ENCODE results near the gene ATG4D. TPM values are rescaled to one million over a fixed set of nuclear protein-coding genes. Genes with fewer than 3 reads are reported as not detected.
A peak's percentile ranks its signal among the peaks of the same experiment; 100 is the strongest.

Gene ATG4D
- total and polyA plus RNA-seq, 10 of the 15 experiments (the other 5 are each of a cell fraction or from before 2014, with no cell fraction given), result 0.39 to 28.7 (median 13.4) TPM

- ChIA-PET POLR2A (interaction anchor here (0.6 to 1.6 kb wide), 3 partner anchors 10 to 374 kb away, joined by 4 to 5 read pairs (median 4); no protein-coding TSS in a partner anchor), CTCF (interaction anchor here (0.6 to 2.1 kb wide), 8 partner anchors 11 to 43 kb away, joined by 3 to 6 read pairs (median 4); partner anchors contain the start of gene KRI1), SMC1A (ENCODE audit: uncharacterized antibody, unreplicated experiment) (interaction anchor here (0.6 to 1.1 kb wide), 4 partner anchors 28 to 106 kb away, joined by 3 to 5 read pairs (median 4); no protein-coding TSS in a partner anchor), RAD21 (ENCODE audit: unreplicated experiment) (interaction anchor here (1.3 to 2.0 kb wide), 3 partner anchors 10 to 15 kb away, joined by 4 to 5 read pairs (median 5); no protein-coding TSS in a partner anchor)
- Histone ChIP-seq H3K4me1 (ENCODE audit: control insufficient read depth, insufficient read depth, low read length) (peaks cover 46% of the 10 kb centered on the region), H4K20me1 (ENCODE audit: control insufficient read depth, insufficient read depth) (no peaks in the 10 kb centered on the region), H3K27ac (ENCODE audit: control insufficient read depth, insufficient read depth) (peak overlapping the region; percentile 65; the same call in 1 of the 2 replicates), H3K9ac (ENCODE audit: control insufficient read depth, insufficient read depth, low read length) (no peak overlapping the region), H3K27me3 (replicated peaks in 1 of 2; ENCODE audit: control insufficient read depth in 2 of 2, insufficient read depth in 2 of 2, low read length in 1 of 2) (no peaks in the 10 kb centered on the region), H3K36me3 (ENCODE audit: control insufficient read depth in 2 of 2, insufficient read depth in 2 of 2, low read length in 1 of 2) (peaks cover 26% of the 10 kb centered on the region in 2 experiments), H2AFZ (ENCODE audit: control insufficient read depth, low read depth, low read length) (no peak overlapping the region), H3K4me2 (ENCODE audit: control insufficient read depth, insufficient read depth) (peak overlapping the region; percentile 38; the same call in 1 of the 2 replicates), H3K79me2 (ENCODE audit: control insufficient read depth, insufficient read depth, low read length) (no peaks in the 10 kb centered on the region; the same call in 1 of the 2 replicates), H3K4me3 (no peak overlapping the region), H3K9me3 (replicated peaks; ENCODE audit: control insufficient read depth, insufficient read depth, low read length) (no peaks in the 10 kb centered on the region; the same call in 2 of the 3 replicates)
- BruUV-seq (replicated peaks), result no TSS peak
- in situ Hi-C loops (cut with MboI) (no loop called here), intact Hi-C loops (cut with micrococcal nuclease; ENCODE audit: unreplicated experiment) (no loop called here)
- DNase-seq (ENCODE audit: low read depth, low spot score) (no peak), ATAC-seq (peak; percentile 31; the same call in 2 of the 3 replicates), FAIRE-seq (peak; percentile 54)
- 93% methylated on average over 12 of the region's 12 CpGs for WGBS (ENCODE audit: insufficient coverage, insufficient replicate concordance, low lambda C conversion rate, missing lambda C conversion rate)
- TF ChIP-seq RB1 (IDR thresholded peaks at IDR 0.05; ENCODE audit: borderline replicate concordance) (no peak), MLLT1 (IDR thresholded peaks at IDR 0.05) (no peak), RAD51 (IDR thresholded peaks at IDR 0.05) (no peak), ZNF274 (IDR thresholded peaks at IDR 0.05; ENCODE audit: insufficient read depth, insufficient read length) (no peak), WRNIP1 (IDR thresholded peaks at IDR 0.05; ENCODE audit: borderline replicate concordance, low read depth, low read length) (no peak), POU2F2 (IDR thresholded peaks at IDR 0.05; ENCODE audit: borderline replicate concordance, low read depth, low read length) (0 out of 3 replicates have a peak, but pooled peaks have one; percentile 50), IKZF1 (conservative IDR thresholded peaks at IDR 0.05) (no peak), ZNF217 (IDR thresholded peaks at IDR 0.05) (no peak), HSF1 (IDR thresholded peaks at IDR 0.05; ENCODE audit: low read depth, low read length) (no peak), KAT2A (conservative IDR thresholded peaks at IDR 0.05; ENCODE audit: control insufficient read depth, low read depth, low read length) (no peak), CHD4 (IDR thresholded peaks at IDR 0.05) (no peak), CBX5 (IDR thresholded peaks at IDR 0.05; ENCODE audit: low read depth) (no peak), ETV6 (conservative IDR thresholded peaks at IDR 0.05 in 1 of 2, IDR thresholded peaks at IDR 0.05 in 1 of 2; ENCODE audit: borderline replicate concordance in 1 of 2, low read depth in 1 of 2) (no peak), POLR2AphosphoS2 (IDR thresholded peaks at IDR 0.05; ENCODE audit: low read depth, low read length) (no peak), KLF5 (IDR thresholded peaks at IDR 0.05; ENCODE audit: partially characterized antibody) (no peak), ZNF592 (IDR thresholded peaks at IDR 0.05) (no peak), BCL11A (IDR thresholded peaks at IDR 0.05; ENCODE audit: low read depth, low read length) (no peak), ATF7 (IDR thresholded peaks at IDR 0.05; ENCODE audit: low read depth) (no peak)
These were observed 8.9 kb downstream of the ATG4D start for GRCh38 chr19:10552510-10553053.

Data from GM12878 (cell line).